ENCODE results near the gene ALOXE3. TPM values are rescaled to one million over a fixed set of nuclear protein-coding genes. Genes with fewer than 3 reads are reported as not detected.

The ALOXE3 gene
- total RNA-seq (under 1 TPM; 0.17 to 0.50 TPM), polyA plus RNA-seq (ENCODE audit: insufficient read length in 2 of 2) (1 to 10 TPM; 1.2 to 1.8 TPM)
- long read RNA-seq, donor 1 = 0 reads
- long read RNA-seq, donor 2 = 0 reads
- long read RNA-seq, donor 3 = 0 reads
- long read RNA-seq, donor 4 = 0 reads

- peak within 1 kb of the TSS; percentile 92 for H3K27ac ChIP-seq (ENCODE audit: low read depth, low read length)
- DNase-seq (ENCODE audit: low read depth in 4 of 6, low spot score in 6 of 6) = peak in 2 of 6 donors; percentile 61 to 64
- no peaks in the 10 kb centered on the region for H3K9me3 ChIP-seq (ENCODE audit: control insufficient read depth, insufficient read depth, low read length)
- peaks cover 51% of the 10 kb centered on the region for H3K27me3 ChIP-seq (ENCODE audit: control insufficient read depth, insufficient read depth, low read length)
- H3K4me3 ChIP-seq (ENCODE audit: low read depth, low read length) = peak within 1 kb of the TSS; percentile 84
- WGBS (ENCODE audit: insufficient coverage) = under 1% methylated on average over 28 of the region's 33 CpGs
- peaks cover 48% of the 10 kb centered on the region for H3K4me1 ChIP-seq (ENCODE audit: control insufficient read depth, insufficient read depth, low read length)
- no peaks in the 10 kb centered on the region for H3K36me3 ChIP-seq (ENCODE audit: control insufficient read depth, insufficient read depth, low read length)
Measured at GRCh38 chr17:8117980-8118768, at the start of gene ALOXE3. TSS of gene ALOXE3 (minus strand) at chr17:8118514. CDS start at chr17:8117990, 524 bp downstream.

GRCh38 chr17:8167526-8167925, 49.2 kb upstream of the ALOXE3 start:
- H3K9me3 ChIP-seq (ENCODE audit: control insufficient read depth, insufficient read depth, low read length) = no peaks in the 10 kb centered on the region
- DNase-seq (ENCODE audit: low read depth in 4 of 6, low spot score in 6 of 6) = no peak
- H3K36me3 ChIP-seq (ENCODE audit: control insufficient read depth, insufficient read depth, low read length) = no peaks in the 10 kb centered on the region
- H3K27me3 ChIP-seq (ENCODE audit: control insufficient read depth, insufficient read depth, low read length) = no peaks in the 10 kb centered on the region
- H3K4me1 ChIP-seq (ENCODE audit: control insufficient read depth, insufficient read depth, low read length) = peaks cover 30% of the 10 kb centered on the region
- no peak overlapping the region for H3K27ac ChIP-seq (ENCODE audit: low read depth, low read length)
- 47% methylated on average over 2 of the region's 3 CpGs for WGBS (ENCODE audit: insufficient coverage)
- H3K4me3 ChIP-seq (ENCODE audit: low read depth, low read length) = no peak overlapping the region

- peaks cover 31% of the 10 kb centered on the region for H3K4me1 ChIP-seq (ENCODE audit: control insufficient read depth, insufficient read depth, low read length)
- peaks cover 6% of the 10 kb centered on the region for H3K36me3 ChIP-seq (ENCODE audit: control insufficient read depth, insufficient read depth, low read length)
- WGBS (ENCODE audit: insufficient coverage) = 93% methylated on average over 4 of the region's 6 CpGs
- no peak overlapping the region for H3K27ac ChIP-seq (ENCODE audit: low read depth, low read length)
- H3K9me3 ChIP-seq (ENCODE audit: control insufficient read depth, insufficient read depth, low read length) = no peaks in the 10 kb centered on the region
- DNase-seq (ENCODE audit: low read depth in 4 of 6, low spot score in 6 of 6) = no peak
- no peaks in the 10 kb centered on the region for H3K27me3 ChIP-seq (ENCODE audit: control insufficient read depth, insufficient read depth, low read length)
- H3K4me3 ChIP-seq (ENCODE audit: low read depth, low read length) = no peak overlapping the region
Measured at GRCh38 chr17:8166731-8167130, 48.4 kb upstream of the ALOXE3 start.

- no peak for DNase-seq (ENCODE audit: low read depth in 4 of 6, low spot score in 6 of 6)
- Histone ChIP-seq H3K27ac (ENCODE audit: low read depth, low read length) (peak overlapping the region; percentile 95), H3K27me3 (ENCODE audit: control insufficient read depth, insufficient read depth, low read length) (no peaks in the 10 kb centered on the region), H3K36me3 (ENCODE audit: control insufficient read depth, insufficient read depth, low read length) (peaks cover 26% of the 10 kb centered on the region), H3K4me1 (ENCODE audit: control insufficient read depth, insufficient read depth, low read length) (peaks cover 45% of the 10 kb centered on the region), H3K9me3 (ENCODE audit: control insufficient read depth, insufficient read depth, low read length) (no peaks in the 10 kb centered on the region), H3K4me3 (ENCODE audit: low read depth, low read length) (no peak overlapping the region)
- 59% methylated on average over 2 of the region's 6 CpGs for WGBS (ENCODE audit: insufficient coverage)
Measured at GRCh38 chr17:8164815-8165131, 46.5 kb upstream of the ALOXE3 start.

GRCh38 chr17:8163978-8164814, 45.9 kb upstream of the ALOXE3 start:
- Histone ChIP-seq H3K4me3 (ENCODE audit: low read depth, low read length) (peak overlapping the region; percentile 95), H3K36me3 (ENCODE audit: control insufficient read depth, insufficient read depth, low read length) (peaks cover 32% of the 10 kb centered on the region), H3K4me1 (ENCODE audit: control insufficient read depth, insufficient read depth, low read length) (peaks cover 51% of the 10 kb centered on the region), H3K27me3 (ENCODE audit: control insufficient read depth, insufficient read depth, low read length) (no peaks in the 10 kb centered on the region), H3K9me3 (ENCODE audit: control insufficient read depth, insufficient read depth, low read length) (no peaks in the 10 kb centered on the region), H3K27ac (ENCODE audit: low read depth, low read length) (peak overlapping the region; percentile 95)
- peak in 2 of 6 donors; percentile 47 to 57 for DNase-seq (ENCODE audit: low read depth in 4 of 6, low spot score in 6 of 6)
- WGBS (ENCODE audit: insufficient coverage) = 20% methylated on average over 1 of the region's 13 CpGs

GRCh38 chr17:8162997-8163977, 45.0 kb upstream of the ALOXE3 start:
- H3K27me3 ChIP-seq (ENCODE audit: control insufficient read depth, insufficient read depth, low read length) = no peaks in the 10 kb centered on the region
- WGBS (ENCODE audit: insufficient coverage) = under 1% methylated on average over 48 of the region's 55 CpGs
- H3K36me3 ChIP-seq (ENCODE audit: control insufficient read depth, insufficient read depth, low read length) = peaks cover 38% of the 10 kb centered on the region
- peak overlapping the region; percentile 95 for H3K4me3 ChIP-seq (ENCODE audit: low read depth, low read length)
- peak in 3 of 6 donors; percentile 68 to 93 (median 81) for DNase-seq (ENCODE audit: low read depth in 4 of 6, low spot score in 6 of 6)
- peaks cover 57% of the 10 kb centered on the region for H3K4me1 ChIP-seq (ENCODE audit: control insufficient read depth, insufficient read depth, low read length)
- no peaks in the 10 kb centered on the region for H3K9me3 ChIP-seq (ENCODE audit: control insufficient read depth, insufficient read depth, low read length)
- peak overlapping the region; percentile 95 for H3K27ac ChIP-seq (ENCODE audit: low read depth, low read length)

- peak in 1 of 6 donors; percentile 95 for DNase-seq (ENCODE audit: low read depth in 4 of 6, low spot score in 6 of 6)
- Histone ChIP-seq H3K4me1 (ENCODE audit: control insufficient read depth, insufficient read depth, low read length) (peaks cover 59% of the 10 kb centered on the region), H3K27ac (ENCODE audit: low read depth, low read length) (peak within 1 kb of the TSS; percentile 95), H3K4me3 (ENCODE audit: low read depth, low read length) (peak within 1 kb of the TSS; percentile 95), H3K27me3 (ENCODE audit: control insufficient read depth, insufficient read depth, low read length) (no peaks in the 10 kb centered on the region), H3K9me3 (ENCODE audit: control insufficient read depth, insufficient read depth, low read length) (no peaks in the 10 kb centered on the region), H3K36me3 (ENCODE audit: control insufficient read depth, insufficient read depth, low read length) (peaks cover 43% of the 10 kb centered on the region)
- WGBS (ENCODE audit: insufficient coverage) = under 1% methylated on average over 75 of the region's 75 CpGs
Measured at GRCh38 chr17:8162233-8162996, 44.1 kb upstream of the ALOXE3 start, which contains the start of gene VAMP2. TSS of gene VAMP2 (minus strand) at chr17:8162948. CDS start at chr17:8162879, 69 bp downstream.

- Histone ChIP-seq H3K27me3 (ENCODE audit: control insufficient read depth, insufficient read depth, low read length) (no peaks in the 10 kb centered on the region), H3K9me3 (ENCODE audit: control insufficient read depth, insufficient read depth, low read length) (no peaks in the 10 kb centered on the region), H3K36me3 (ENCODE audit: control insufficient read depth, insufficient read depth, low read length) (peaks cover 43% of the 10 kb centered on the region), H3K27ac (ENCODE audit: low read depth, low read length) (peak overlapping the region; percentile 94), H3K4me1 (ENCODE audit: control insufficient read depth, insufficient read depth, low read length) (peaks cover 63% of the 10 kb centered on the region), H3K4me3 (ENCODE audit: low read depth, low read length) (peak overlapping the region; percentile 95)
- WGBS (ENCODE audit: insufficient coverage) = 77% methylated on average over 11 of the region's 19 CpGs
- DNase-seq (ENCODE audit: low read depth in 4 of 6, low spot score in 6 of 6) = no peak
Measured at GRCh38 chr17:8161289-8162232, 43.2 kb upstream of the ALOXE3 start.
